Activated naive CD8-positive, alpha-beta T cell treated with anti-CD3 and anti-CD28 coated beads, Interleukin-2, amount 50 U/mL, for 24 hours (primary cell): ENCODE measurements around the gene WNK3.

Source experiments
- ATAC-seq: fragments of 150-1000 bp; cut with Tn5 transposase; one replicate; pipeline ENCODE4 v1.10.0; 2021
- DNase-seq: peaks from one replicate; pipeline ENCODE4 v3.0.0; 2021
- H3K27ac Mint-ChIP-seq: one replicate; pipeline ENCODE4 v1.8.0; 2021; ENCODE audit warnings: mild to moderate bottlenecking, mixed read lengths
- H3K27me3 Mint-ChIP-seq: one replicate; pipeline ENCODE4 v1.8.0; 2021; ENCODE audit warnings: mixed read lengths
- H3K36me3 Mint-ChIP-seq: one replicate; pipeline ENCODE4 v1.8.0; 2021; ENCODE audit warnings: low read depth, mixed read lengths
- H3K4me1 Mint-ChIP-seq: one replicate; pipeline ENCODE4 v1.8.0; 2021; ENCODE audit warnings: mixed read lengths
- H3K4me3 Mint-ChIP-seq: one replicate; pipeline ENCODE4 v1.8.0; 2021; ENCODE audit warnings: mild to moderate bottlenecking, moderate library complexity, mixed read lengths
- H3K9me3 Mint-ChIP-seq: one replicate; pipeline ENCODE4 v1.8.0; 2021; ENCODE audit warnings: mixed read lengths

The WNK3 gene

DNA sequence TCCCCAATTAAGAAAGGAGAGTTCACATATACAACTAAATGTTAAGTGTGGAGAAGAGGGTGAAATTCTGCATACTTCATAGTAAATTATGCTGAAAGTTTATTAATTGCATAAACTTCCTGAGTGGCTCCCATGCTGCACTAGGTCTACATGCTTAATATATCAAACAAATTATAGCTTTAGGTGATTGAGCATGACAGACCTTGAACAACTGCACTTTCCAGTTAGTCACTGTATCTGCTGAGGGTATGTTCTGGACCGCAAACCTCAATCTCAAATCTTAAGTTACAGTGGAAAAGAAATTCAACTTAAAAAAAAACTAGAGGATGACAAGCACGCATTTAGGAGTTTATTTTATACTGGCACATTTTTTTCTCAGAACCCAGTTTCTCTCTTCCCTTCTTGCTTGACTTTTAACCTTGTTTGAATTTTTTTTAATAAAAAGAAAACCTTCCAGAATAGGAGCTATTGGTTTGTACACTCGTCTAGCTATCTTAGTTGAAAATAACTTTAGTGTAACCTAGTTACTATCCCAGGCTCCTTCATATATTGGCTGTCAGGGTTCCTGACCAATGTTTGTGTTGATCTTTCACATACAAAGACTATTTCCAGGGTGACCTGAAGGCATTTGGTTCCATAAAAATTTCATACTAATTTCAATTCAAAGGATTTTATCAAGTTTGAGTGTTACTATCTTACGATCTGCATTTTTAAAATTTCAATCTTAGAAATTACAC is 164.6 kb downstream of the WNK3 start:
- DNase-seq (no peak), ATAC-seq (no peak)
- Mint-ChIP-seq H3K9me3 (no peaks in the 10 kb centered on the region), H3K4me1 (no peaks in the 10 kb centered on the region), H3K27ac (no peak overlapping the region), H3K4me3 (no peak overlapping the region), H3K36me3 (peaks cover 2% of the 10 kb centered on the region), H3K27me3 (no peaks in the 10 kb centered on the region)

DNA sequence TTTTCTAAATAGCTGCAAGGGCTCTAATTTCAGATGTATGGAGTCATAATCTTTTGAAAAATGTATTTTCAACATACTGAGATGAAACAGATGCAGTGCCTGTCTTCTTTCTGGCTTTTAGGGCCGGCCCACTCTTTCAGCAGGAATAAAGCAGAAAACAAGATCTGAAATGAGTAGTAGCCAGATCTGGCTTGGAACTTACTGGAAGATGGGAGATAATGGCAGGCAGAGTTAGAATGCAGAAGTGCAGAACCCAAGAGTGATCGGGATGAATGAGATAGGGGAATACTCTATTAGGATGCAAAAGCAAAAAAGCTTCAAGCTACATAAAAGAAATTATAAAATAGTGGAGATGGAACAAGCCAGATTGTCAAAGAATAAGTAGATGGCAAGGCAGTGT is 173.4 kb downstream of the WNK3 start:
- ATAC-seq (no peak), DNase-seq (no peak)
- H3K9me3 Mint-ChIP-seq, result no peaks in the 10 kb centered on the region
- H3K4me1 Mint-ChIP-seq, result peaks cover 30% of the 10 kb centered on the region
- no peak overlapping the region for H3K4me3 Mint-ChIP-seq
- peaks cover 25% of the 10 kb centered on the region for H3K36me3 Mint-ChIP-seq
- H3K27me3 Mint-ChIP-seq, result no peaks in the 10 kb centered on the region
- H3K27ac Mint-ChIP-seq, result no peak overlapping the region

DNA sequence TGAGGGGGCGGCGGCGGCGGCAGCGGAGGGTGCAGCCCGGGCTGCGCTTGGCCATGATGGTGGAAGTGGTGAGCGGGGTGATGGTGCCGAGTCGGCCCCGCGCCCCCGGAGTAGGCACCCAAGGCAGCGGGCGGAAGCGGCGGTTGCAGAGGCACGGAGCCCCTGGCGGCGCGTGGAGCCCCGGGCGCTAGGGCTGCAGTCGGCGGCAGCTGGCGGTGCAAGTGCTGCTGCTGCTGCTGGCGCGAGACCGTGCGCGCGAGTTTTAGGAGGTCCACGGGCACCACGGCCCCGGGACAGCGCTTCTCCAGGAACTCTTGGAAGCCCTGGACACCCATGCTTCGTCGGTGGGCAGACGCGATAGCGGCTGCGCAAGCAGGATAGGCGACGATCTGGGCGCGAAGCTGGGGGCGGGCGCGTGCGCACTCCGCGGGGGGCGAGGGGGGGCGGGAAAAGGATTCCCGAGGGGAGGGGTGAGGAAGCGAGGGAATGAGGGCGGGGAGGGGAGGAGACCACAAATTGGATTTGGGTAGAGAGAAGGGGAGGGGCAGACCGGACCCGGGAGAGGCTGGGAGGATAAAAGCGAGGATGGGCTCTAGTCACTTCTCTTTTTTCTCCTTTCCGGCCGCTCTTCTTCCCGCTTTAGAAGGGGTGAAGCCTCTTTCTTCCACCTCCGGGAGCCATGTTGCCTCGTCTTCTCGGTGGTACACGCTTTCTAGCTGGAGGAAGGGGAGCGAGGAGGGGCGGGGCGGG is 174.8 kb downstream of the WNK3 start, which contains the start of gene FAM120C:
TSS of gene FAM120C (minus strand) at position 391 of the 750 bp plus-strand sequence. CDS start at position 335, 56 bp downstream.
- H3K4me3 Mint-ChIP-seq, result peak within 1 kb of the TSS; percentile 92
- peaks cover 43% of the 10 kb centered on the region for H3K4me1 Mint-ChIP-seq
- peak; percentile 69 for DNase-seq
- peak within 1 kb of the TSS; percentile 92 for H3K27ac Mint-ChIP-seq
- no peaks in the 10 kb centered on the region for H3K9me3 Mint-ChIP-seq
- H3K36me3 Mint-ChIP-seq, result peaks cover 30% of the 10 kb centered on the region
- peak; percentile 57 for ATAC-seq
- H3K27me3 Mint-ChIP-seq, result no peaks in the 10 kb centered on the region

DNA sequence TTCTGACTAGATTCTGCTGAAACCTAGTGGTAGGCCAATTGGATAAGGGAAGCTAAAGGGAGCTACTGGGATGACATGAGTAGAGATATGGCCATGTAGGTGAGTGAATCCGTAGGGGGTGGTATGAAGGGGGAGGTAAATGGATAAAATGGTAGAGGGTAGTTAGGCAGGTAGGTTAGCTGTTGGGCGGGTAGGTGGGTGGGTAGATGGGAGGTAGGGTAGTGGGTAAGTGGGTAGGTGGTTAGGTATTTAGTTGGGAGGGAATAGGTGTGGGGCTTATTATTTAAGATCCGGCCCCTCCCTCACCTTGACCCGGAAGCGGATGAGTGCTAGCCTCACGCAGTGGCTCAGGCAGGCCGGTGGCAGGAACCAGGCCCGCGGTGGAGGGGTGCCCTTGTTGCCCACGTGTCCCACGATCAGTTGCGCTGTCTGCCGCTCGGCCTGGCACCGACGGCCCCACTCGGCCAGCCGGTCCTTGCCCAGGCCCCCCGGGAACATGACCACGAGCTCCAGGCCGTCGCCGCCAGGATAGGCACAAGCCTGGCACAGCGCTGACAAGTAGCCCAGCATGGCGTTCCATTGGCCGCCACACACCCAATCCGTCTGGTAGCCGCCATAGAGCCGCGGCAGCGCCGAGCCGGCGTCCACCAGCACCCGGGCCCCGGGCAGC is 175.5 kb downstream of the WNK3 start:
- Mint-ChIP-seq H3K9me3 (no peaks in the 10 kb centered on the region), H3K4me1 (peaks cover 51% of the 10 kb centered on the region), H3K27me3 (no peaks in the 10 kb centered on the region), H3K4me3 (peak overlapping the region; percentile 92), H3K27ac (peak overlapping the region; percentile 77), H3K36me3 (peaks cover 37% of the 10 kb centered on the region)
- DNase-seq, result peak; percentile 60
- ATAC-seq, result peak; percentile 70

DNA sequence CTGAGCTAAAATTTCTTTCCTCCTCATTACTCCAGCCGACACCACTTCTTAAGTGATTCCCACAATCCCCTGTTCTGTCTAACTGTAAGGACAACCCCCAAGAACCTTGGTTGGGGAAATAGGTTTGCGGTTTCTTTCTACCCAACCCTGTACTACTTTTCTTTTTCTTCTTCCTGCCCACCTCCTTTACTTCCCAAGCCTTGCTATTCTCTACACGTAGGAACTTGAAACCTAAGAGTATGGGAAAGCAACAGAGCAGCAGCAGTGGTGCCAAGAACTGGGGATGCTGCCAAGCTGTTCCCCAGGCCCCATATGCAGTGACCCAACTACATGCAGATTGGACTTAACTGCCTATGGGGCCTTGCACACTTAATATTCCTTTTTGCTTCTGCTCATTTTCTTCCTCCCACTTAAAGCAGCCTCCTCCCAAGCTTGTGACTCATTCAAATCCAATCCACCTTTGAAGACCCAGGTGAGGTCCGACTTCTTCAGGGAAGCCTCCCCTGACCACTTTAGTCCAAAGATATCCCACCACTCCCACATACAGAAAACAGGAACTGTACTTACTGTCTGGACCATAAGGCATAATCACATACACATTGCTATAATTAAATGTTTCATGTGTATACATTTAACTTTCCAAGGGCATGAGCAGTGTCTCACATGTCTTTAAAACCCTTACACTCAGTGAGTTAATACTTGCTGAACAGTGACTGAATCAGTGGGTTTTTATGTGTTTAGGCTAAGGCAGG is 176.5 kb downstream of the WNK3 start:
- Mint-ChIP-seq H3K4me3 (peak overlapping the region; percentile 92), H3K36me3 (peaks cover 46% of the 10 kb centered on the region), H3K4me1 (peaks cover 59% of the 10 kb centered on the region), H3K9me3 (no peaks in the 10 kb centered on the region), H3K27me3 (no peaks in the 10 kb centered on the region), H3K27ac (peak overlapping the region; percentile 77)
- DNase-seq (no peak), ATAC-seq (no peak)

DNA sequence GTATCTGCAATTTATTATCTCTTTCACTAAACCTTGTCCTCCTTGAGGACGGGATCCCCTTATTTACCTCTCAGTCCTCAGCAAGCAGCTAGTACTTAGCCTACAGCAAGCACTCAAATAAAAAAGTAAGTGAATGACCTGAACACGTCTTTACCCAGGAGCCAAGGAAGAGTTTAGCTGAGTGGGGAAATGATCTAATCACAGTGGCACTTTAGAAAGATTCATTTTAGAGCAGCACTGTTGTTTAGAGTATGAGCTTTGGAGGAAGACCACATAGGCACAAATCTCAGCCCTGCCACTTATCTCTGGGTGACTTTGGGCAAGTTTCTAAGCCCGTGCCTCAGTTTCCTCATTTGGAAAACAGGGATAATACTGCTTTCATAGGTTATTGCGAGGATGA is 177.4 kb downstream of the WNK3 start:
- Mint-ChIP-seq H3K4me1 (peaks cover 59% of the 10 kb centered on the region), H3K36me3 (peaks cover 48% of the 10 kb centered on the region), H3K9me3 (no peaks in the 10 kb centered on the region), H3K27ac (peak overlapping the region; percentile 41), H3K27me3 (no peaks in the 10 kb centered on the region), H3K4me3 (peak overlapping the region; percentile 92)
- DNase-seq, result no peak
- no peak for ATAC-seq

DNA sequence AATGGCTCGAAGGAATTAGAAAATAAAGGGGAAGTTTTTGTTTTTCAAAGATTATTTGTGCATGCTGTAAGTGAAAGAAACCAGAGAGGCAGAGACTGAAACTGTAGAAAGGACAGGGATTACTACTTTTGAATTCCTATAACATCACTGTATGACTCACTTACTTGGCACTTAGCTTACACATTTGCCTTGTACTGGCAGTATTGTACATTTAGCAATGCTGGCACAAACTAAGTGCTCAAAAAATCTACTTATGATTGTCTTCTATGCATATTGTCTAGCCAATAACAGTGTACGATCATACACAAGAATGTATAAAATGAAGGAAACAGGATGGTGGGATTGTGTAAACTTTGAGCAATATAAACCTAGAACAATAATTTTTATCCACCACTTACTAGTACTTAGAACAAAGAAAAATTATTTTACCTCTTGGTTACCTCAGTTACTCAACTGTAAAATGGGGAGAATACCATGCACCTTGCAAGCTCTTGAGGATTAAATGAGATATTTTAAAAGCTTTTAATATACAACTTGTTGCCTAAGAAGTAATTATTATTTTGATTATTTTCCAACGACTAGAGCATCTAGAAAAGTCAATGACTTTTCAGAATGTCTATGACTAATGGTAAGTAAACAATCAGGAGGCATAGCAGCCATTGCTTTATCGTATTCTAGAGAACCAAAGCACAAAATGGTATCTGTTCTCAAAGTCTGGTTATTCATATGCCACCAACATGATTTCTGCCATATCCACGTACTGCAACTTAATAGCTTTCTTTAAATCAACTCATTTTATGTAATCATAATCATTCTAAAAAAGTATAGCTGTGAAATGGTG is 179.5 kb downstream of the WNK3 start:
- H3K9me3 Mint-ChIP-seq, result no peaks in the 10 kb centered on the region
- no peaks in the 10 kb centered on the region for H3K27me3 Mint-ChIP-seq
- H3K4me1 Mint-ChIP-seq, result peaks cover 57% of the 10 kb centered on the region
- no peak overlapping the region for H3K27ac Mint-ChIP-seq
- peak; percentile 50 for ATAC-seq
- H3K36me3 Mint-ChIP-seq, result peaks cover 61% of the 10 kb centered on the region
- DNase-seq, result no peak
- peak overlapping the region; percentile 92 for H3K4me3 Mint-ChIP-seq

DNA sequence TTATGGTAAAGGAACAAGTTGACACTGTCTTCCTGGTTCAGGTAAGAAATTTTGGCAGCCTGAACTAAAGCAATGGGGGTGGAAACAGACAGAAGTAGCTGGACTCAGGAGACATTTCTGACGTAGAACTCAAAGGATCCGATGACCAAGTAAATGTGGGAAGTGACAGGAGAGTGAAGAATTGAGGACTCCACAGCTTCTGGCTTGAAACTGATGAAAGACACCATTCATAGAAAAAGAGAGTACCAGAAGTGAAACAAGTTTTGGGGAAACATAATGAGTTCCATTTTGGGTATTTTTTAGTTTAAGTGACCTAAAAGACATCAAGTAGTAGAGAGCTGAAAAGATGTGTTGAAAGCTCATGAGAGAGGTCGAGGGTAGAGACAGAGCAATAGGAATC is 180.5 kb downstream of the WNK3 start:
- DNase-seq (no peak), ATAC-seq (no peak)
- Mint-ChIP-seq H3K4me3 (no peak overlapping the region), H3K27ac (peak overlapping the region; percentile 72), H3K9me3 (no peaks in the 10 kb centered on the region), H3K27me3 (no peaks in the 10 kb centered on the region), H3K4me1 (peaks cover 57% of the 10 kb centered on the region), H3K36me3 (peaks cover 62% of the 10 kb centered on the region)

DNA sequence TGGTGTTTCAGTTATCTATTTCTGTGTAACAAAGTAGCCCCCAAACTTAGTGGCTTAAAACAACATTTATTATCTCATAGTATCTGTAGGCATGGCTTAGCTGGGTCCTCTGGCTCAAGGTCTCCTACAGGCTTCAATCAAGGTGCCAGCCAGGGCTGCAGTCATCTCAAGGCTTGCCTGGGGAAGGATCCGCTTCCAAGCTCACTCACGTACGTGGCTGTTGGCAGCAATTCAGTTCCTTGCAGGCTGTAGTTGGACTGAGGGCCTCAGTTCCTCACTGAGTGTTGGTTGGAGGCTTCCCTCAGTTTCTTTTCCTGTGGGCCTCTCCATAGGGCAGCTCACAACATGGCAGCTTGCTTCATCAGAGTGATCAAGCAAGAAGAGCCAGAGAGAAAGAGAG is 184.1 kb downstream of the WNK3 start:
- Mint-ChIP-seq H3K36me3 (peaks cover 38% of the 10 kb centered on the region), H3K9me3 (no peaks in the 10 kb centered on the region), H3K4me1 (peaks cover 25% of the 10 kb centered on the region), H3K4me3 (no peak overlapping the region), H3K27ac (no peak overlapping the region), H3K27me3 (no peaks in the 10 kb centered on the region)
- no peak for ATAC-seq
- DNase-seq, result no peak

DNA sequence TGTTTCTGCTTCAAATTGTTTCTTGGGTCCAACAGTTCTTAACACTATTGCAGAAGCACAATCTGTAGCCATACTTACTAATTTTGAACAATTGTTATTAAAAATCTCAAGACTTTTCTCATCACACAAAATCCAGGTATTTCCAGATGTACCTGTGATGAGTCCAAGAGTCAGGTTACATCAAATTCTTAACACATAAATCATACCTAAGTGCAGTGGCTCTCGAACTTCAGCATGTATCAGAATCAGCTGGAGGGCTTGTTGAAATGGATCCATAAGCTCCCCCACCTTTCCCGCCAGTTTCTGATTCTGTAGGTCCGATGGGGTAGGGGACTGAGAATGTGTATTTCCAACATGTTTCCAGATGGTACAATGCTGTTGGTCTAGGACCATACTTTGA is 185.4 kb downstream of the WNK3 start:
- H3K9me3 Mint-ChIP-seq, result no peaks in the 10 kb centered on the region
- no peak for DNase-seq
- H3K36me3 Mint-ChIP-seq, result peaks cover 32% of the 10 kb centered on the region

DNA sequence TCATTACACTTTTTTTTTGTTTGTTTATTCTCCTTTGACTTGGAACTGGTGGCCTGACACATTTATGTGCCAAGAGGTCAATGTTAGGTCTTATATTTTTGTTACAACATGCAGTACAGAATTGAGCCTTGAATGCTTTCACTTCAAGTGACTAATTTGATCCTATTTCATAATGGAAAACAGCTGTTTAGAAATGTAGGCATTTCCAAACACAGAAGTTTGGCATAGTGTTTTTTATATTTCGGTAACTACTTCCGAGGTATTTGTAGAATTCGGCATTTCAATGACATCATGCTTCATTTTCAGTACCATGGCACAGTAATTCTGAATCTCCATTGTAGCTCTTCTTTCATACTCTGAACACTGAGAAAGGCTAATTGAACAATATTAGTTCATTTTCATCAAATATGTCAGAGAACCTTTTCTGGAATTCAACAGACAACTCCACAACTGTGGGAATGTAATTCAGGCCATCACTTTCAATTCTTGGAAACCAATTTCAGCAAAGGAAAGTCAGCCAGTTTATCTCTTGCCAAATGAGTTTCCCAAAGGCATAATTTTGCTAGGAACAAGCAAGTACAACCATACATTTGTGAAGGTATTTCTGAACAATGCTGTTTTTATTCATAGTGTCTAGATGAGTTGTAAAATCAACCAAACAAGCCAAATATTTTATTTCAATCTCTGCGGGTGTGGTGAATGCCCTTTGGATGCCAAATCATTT is 186.2 kb downstream of the WNK3 start:
- ATAC-seq (no peak), DNase-seq (no peak)
- Mint-ChIP-seq H3K9me3 (no peaks in the 10 kb centered on the region), H3K4me3 (no peak overlapping the region), H3K27ac (no peak overlapping the region), H3K36me3 (peaks cover 25% of the 10 kb centered on the region), H3K4me1 (peaks cover 5% of the 10 kb centered on the region), H3K27me3 (no peaks in the 10 kb centered on the region)

More for the DNA sequence above, 185.4 kb downstream of the WNK3 start:
- H3K27ac Mint-ChIP-seq, result no peak overlapping the region
- peaks cover 12% of the 10 kb centered on the region for H3K4me1 Mint-ChIP-seq
- H3K4me3 Mint-ChIP-seq, result no peak overlapping the region
- no peaks in the 10 kb centered on the region for H3K27me3 Mint-ChIP-seq
- ATAC-seq, result no peak

DNA sequence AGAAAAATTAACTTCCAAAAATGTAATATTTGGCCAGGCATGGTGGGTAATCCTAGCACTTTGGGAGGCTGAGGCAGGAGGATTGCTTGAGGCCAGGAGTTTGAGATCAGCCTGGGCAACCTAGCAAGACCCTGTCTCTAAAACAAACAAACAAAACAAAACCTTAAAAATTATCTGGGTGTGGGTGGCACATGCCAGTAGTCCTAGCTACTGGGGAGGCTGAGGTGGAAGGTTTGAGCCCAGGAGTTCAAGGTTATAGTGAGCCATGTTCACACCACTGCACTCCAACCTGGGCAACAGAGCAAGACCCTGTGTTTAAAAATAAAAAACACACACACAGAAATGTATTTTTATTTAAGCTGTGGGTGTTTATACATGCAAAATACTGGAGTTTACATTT is 186.8 kb downstream of the WNK3 start:
- ATAC-seq (no peak), DNase-seq (no peak)
- Mint-ChIP-seq H3K27me3 (no peaks in the 10 kb centered on the region), H3K4me3 (no peak overlapping the region), H3K4me1 (peaks cover 3% of the 10 kb centered on the region), H3K27ac (no peak overlapping the region), H3K9me3 (no peaks in the 10 kb centered on the region), H3K36me3 (peaks cover 20% of the 10 kb centered on the region)

DNA sequence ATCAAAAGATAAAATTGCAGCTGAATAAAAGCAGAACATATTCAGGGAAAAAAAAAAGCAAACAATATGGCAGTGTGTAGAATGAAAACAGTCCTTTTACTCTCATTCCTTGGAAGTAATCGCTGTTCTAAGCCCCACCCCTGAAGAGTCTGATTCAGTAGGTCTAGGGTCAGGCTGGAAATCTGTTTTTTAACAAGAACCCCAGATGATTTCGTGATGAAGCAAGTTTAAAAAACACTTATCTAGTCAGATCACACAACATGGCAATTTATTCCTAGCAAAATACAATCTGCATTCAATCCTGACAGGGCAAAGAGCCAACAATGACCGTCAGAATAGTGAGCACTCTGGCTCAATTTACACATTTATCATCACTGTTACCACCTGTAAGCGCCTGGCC is 190.9 kb downstream of the WNK3 start:
- ATAC-seq, result no peak
- H3K9me3 Mint-ChIP-seq, result no peaks in the 10 kb centered on the region
- DNase-seq, result no peak
- H3K27me3 Mint-ChIP-seq, result no peaks in the 10 kb centered on the region
- no peak overlapping the region for H3K4me3 Mint-ChIP-seq
- no peak overlapping the region for H3K27ac Mint-ChIP-seq
- no peaks in the 10 kb centered on the region for H3K4me1 Mint-ChIP-seq
- H3K36me3 Mint-ChIP-seq, result peaks cover 4% of the 10 kb centered on the region
